ENCODE measurements around the gene KREMEN1. TPM values are rescaled to one million over a fixed set of nuclear protein-coding genes. Genes with fewer than 3 reads are reported as not detected.
A peak's percentile ranks its signal among the peaks of the same experiment; 100 is the strongest.

The KREMEN1 gene
- total and polyA plus RNA-seq, 7 donors = 7.7 to 68.2 (median 17.5) TPM

- no peak for TF ChIP-seq CTCF (IDR thresholded peaks at IDR 0.05)
- H3K4me3 ChIP-seq = no peak overlapping the region
- DNase-seq (peak in 1 of 2 donors; percentile 36), ATAC-seq (no peak)
- H3K27me3 ChIP-seq (ENCODE audit: insufficient read depth in 3 of 3, low read length in 2 of 3) = no peaks in the 10 kb centered on the region
- peaks cover 52% of the 10 kb centered on the region for H3K4me1 ChIP-seq
- intact Hi-C loops (cut with DNase I) = no loop called here
- H3K36me3 ChIP-seq (ENCODE audit: insufficient read depth in 1 of 2, low read depth in 1 of 2) = no peaks in the 10 kb centered on the region
- H3K27ac ChIP-seq = peak overlapping the region; percentile 90
- WGBS, 3 donors = 81 to 86% (median 85%) methylated on average over 6 of the region's 6 CpGs
- no peaks in the 10 kb centered on the region for H3K9me3 ChIP-seq
These were observed 75.2 kb downstream of the KREMEN1 start for GRCh38 chr22:29148036-29148435.

- no peaks in the 10 kb centered on the region for H3K27me3 ChIP-seq (ENCODE audit: insufficient read depth in 3 of 3, low read length in 2 of 3)
- H3K27ac ChIP-seq = no peak overlapping the region
- intact Hi-C loops (cut with DNase I) = no loop called here
- H3K9me3 ChIP-seq = no peaks in the 10 kb centered on the region
- WGBS, 3 donors = 89 to 94% (median 92%) methylated on average over 10 of the region's 10 CpGs
- TF ChIP-seq CTCF (IDR thresholded peaks at IDR 0.05) = no peak
- H3K4me1 ChIP-seq = peaks cover 46% of the 10 kb centered on the region
- DNase-seq (peak in 1 of 2 donors; percentile 6), ATAC-seq (no peak)
- H3K4me3 ChIP-seq = no peak overlapping the region
- no peaks in the 10 kb centered on the region for H3K36me3 ChIP-seq (ENCODE audit: insufficient read depth in 1 of 2, low read depth in 1 of 2)
These were observed 76.0 kb downstream of the KREMEN1 start for GRCh38 chr22:29148826-29149225.

GRCh38 chr22:29149841-29150555, 77.2 kb downstream of the KREMEN1 start:
- Histone ChIP-seq H3K36me3 (ENCODE audit: insufficient read depth in 1 of 2, low read depth in 1 of 2) (no peaks in the 10 kb centered on the region), H3K9me3 (no peaks in the 10 kb centered on the region), H3K4me3 (no peak overlapping the region), H3K4me1 (peaks cover 44% of the 10 kb centered on the region), H3K27me3 (ENCODE audit: insufficient read depth in 3 of 3, low read length in 2 of 3) (no peaks in the 10 kb centered on the region), H3K27ac (no peak overlapping the region)
- WGBS, 3 donors = 43 to 65% (median 53%) methylated on average over 16 of the region's 16 CpGs
- DNase-seq = peak in 1 of 2 donors; percentile 64
- no peak for ATAC-seq
- TF ChIP-seq CTCF (IDR thresholded peaks at IDR 0.05) = no peak
- intact Hi-C loops (cut with DNase I) = loop anchor here (5.0 to 10.0 kb wide), 4 partner anchors 58 to 295 kb away; no protein-coding TSS in a partner anchor

- Histone ChIP-seq H3K27me3 (ENCODE audit: insufficient read depth in 3 of 3, low read length in 2 of 3) (no peaks in the 10 kb centered on the region), H3K36me3 (ENCODE audit: insufficient read depth in 1 of 2, low read depth in 1 of 2) (no peaks in the 10 kb centered on the region), H3K4me1 (peaks cover 37% of the 10 kb centered on the region), H3K27ac (no peak overlapping the region), H3K4me3 (no peak overlapping the region), H3K9me3 (no peaks in the 10 kb centered on the region)
- intact Hi-C loops (cut with DNase I) = loop anchor here (5.0 to 10.0 kb wide), 4 partner anchors 58 to 296 kb away; no protein-coding TSS in a partner anchor
- DNase-seq = peak in 1 of 2 donors; percentile 53
- no peak for TF ChIP-seq CTCF (IDR thresholded peaks at IDR 0.05)
- WGBS, 3 donors = 76 to 88% (median 83%) methylated on average over 9 of the region's 9 CpGs
- ATAC-seq = no peak
These were observed 77.9 kb downstream of the KREMEN1 start for GRCh38 chr22:29150701-29151100.
